Naive thymus-derived CD8-positive, alpha-beta T cell (primary cell): ENCODE measurements around the gene ZBTB16. TPM values are rescaled to one million over a fixed set of nuclear protein-coding genes. Genes with fewer than 3 reads are reported as not detected.

Experiments used
- ATAC-seq, 2 donors: fragments of 150-1000 bp; cut with Tn5 transposase in 1 of 2; sonication (Bioruptor Pico), chemical (Tn5 transposase) in 1 of 2; 1 replicate in 1 of 2; 2 replicates in 1 of 2; pipeline ENCODE4 v1.10.0; 2021; ENCODE audit warnings: mild to moderate bottlenecking in 2 of 2, moderate library complexity in 2 of 2
- POLR2A ChIA-PET: fragments of 350-600 bp; sonication (Branson Sonifier 250); formaldehyde crosslinking; loops from one replicate; lab custom pipeline; 2021; ENCODE audit warnings: antibody characterized with exemption; lab: Charles Lee
- DNase-seq, 10 donors: peaks; one replicate each; pipeline versions ENCODE4 v3.0.0 to v3.0.0-alpha.2; 2020 to 2022
- H3K27ac Mint-ChIP-seq, 10 donors: one replicate each; pipeline ENCODE4 v1.8.0; 2020 to 2022; ENCODE audit warnings: mild to moderate bottlenecking in 10 of 10, mixed read lengths in 10 of 10, moderate library complexity in 4 of 10, inconsistent platforms in 1 of 10
- H3K27me3 Mint-ChIP-seq, 5 donors: one replicate each; pipeline ENCODE4 v1.8.0; 2021 to 2022; ENCODE audit warnings: mixed read lengths in 5 of 5
- H3K36me3 Mint-ChIP-seq, 3 donors: one replicate each; pipeline ENCODE4 v1.8.0; 2020 to 2022; ENCODE audit warnings: mixed read lengths in 3 of 3, mild to moderate bottlenecking in 2 of 3, inconsistent platforms in 1 of 3
- H3K4me1 Mint-ChIP-seq, 4 donors: one replicate each; pipeline ENCODE4 v1.8.0; 2021 to 2022; ENCODE audit warnings: mixed read lengths in 4 of 4
- H3K4me3 Mint-ChIP-seq, 10 donors: one replicate each; pipeline ENCODE4 v1.8.0; 2020 to 2022; ENCODE audit warnings: mild to moderate bottlenecking in 10 of 10, mixed read lengths in 10 of 10, moderate library complexity in 6 of 10, inconsistent platforms in 1 of 10
- H3K9me3 Mint-ChIP-seq, 9 donors: one replicate each; pipeline ENCODE4 v1.8.0; 2020 to 2022; ENCODE audit warnings: mixed read lengths in 9 of 9, mild to moderate bottlenecking in 3 of 9, inconsistent platforms in 1 of 9, moderate library complexity in 1 of 9
- polyA plus RNA-seq, 3 donors: library from polyadenylated mRNA; unstranded; fragments of 300-500 nt; fragmentation: Illumina TruSeq; gene quantifications; one replicate each; pipeline ENCODE4 v1.2.3, GENCODE V29; 2021
- total RNA-seq, 8 experiments: library from RNA in 2 of 8; stranded (reverse) in 2 of 8; gene quantifications; one replicate each; pipeline ENCODE4 v1.2.3 and lab custom pipeline; 2021 to 2026

The ZBTB16 gene
- total and polyA plus RNA-seq, 5 experiments from 2014 or later: 0.21 to 7.5 (median 2.5) TPM

- H3K4me3 Mint-ChIP-seq: no peak overlapping the region
- no peak for ATAC-seq
Observed at GRCh38 chr11:114154271-114155047, 94.9 kb downstream of the ZBTB16 start.

GRCh38 chr11:114155116-114155515, 95.6 kb downstream of the ZBTB16 start:
- ATAC-seq (no peak), DNase-seq (no peak)
- Mint-ChIP-seq H3K9me3 (no peaks in the 10 kb centered on the region), H3K27me3 (no peaks in the 10 kb centered on the region), H3K4me1 (peaks cover 44 to 83% (median 71%) of the 10 kb centered on the region in 4 donors), H3K36me3 (no peaks in the 10 kb centered on the region), H3K27ac (peak overlapping the region in 2 of 10 donors; percentile 5 to 42), H3K4me3 (no peak overlapping the region)
- POLR2A ChIA-PET: no interaction called here

More at GRCh38 chr11:114154271-114155047, 94.9 kb downstream of the ZBTB16 start:
- Mint-ChIP-seq H3K4me1 (peaks cover 45 to 83% (median 71%) of the 10 kb centered on the region in 4 donors), H3K36me3 (no peaks in the 10 kb centered on the region), H3K27me3 (no peaks in the 10 kb centered on the region), H3K27ac (peak overlapping the region in 4 of 10 donors; percentile 13 to 93 (median 53)), H3K9me3 (no peaks in the 10 kb centered on the region)
- POLR2A ChIA-PET: no interaction called here
- no peak for DNase-seq

DNA sequence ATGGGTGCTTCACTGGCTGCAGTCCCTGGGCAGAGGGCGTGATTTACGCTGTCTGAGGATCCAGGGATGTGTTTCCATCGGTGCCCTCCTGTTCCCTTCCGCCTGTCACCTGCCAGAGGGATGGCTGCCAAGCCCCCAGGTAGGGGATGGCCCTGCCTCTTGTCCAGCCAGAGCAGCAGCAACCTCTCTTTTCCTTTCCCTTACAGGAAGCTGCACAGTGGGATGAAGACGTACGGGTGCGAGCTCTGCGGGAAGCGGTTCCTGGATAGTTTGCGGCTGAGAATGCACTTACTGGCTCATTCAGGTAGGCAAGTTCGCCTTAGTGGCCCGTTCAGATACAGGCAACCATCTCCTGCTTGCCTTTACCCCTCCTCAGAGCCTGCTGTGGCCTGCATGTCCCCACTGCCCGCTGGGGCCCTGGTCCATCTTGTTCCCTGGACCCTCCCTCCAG, 96.6 kb downstream of the ZBTB16 start:
- H3K27ac Mint-ChIP-seq: peak overlapping the region in 1 of 10 donors; percentile 5
- H3K36me3 Mint-ChIP-seq: no peaks in the 10 kb centered on the region
- DNase-seq (no peak), ATAC-seq (no peak)
- H3K9me3 Mint-ChIP-seq: no peaks in the 10 kb centered on the region
- H3K4me3 Mint-ChIP-seq: no peak overlapping the region
- peaks cover 43 to 84% (median 80%) of the 10 kb centered on the region in 4 donors for H3K4me1 Mint-ChIP-seq
- POLR2A ChIA-PET: interaction anchor here (0.6 to 1.6 kb wide), 3 partner anchors 9 to 12 kb away, joined by 3 to 5 read pairs (median 3); no protein-coding TSS in a partner anchor
- H3K27me3 Mint-ChIP-seq: no peaks in the 10 kb centered on the region

- no peak for DNase-seq
- Mint-ChIP-seq H3K4me3 (peak overlapping the region in 1 of 10 donors; percentile 34), H3K4me1 (peaks cover 45 to 86% (median 85%) of the 10 kb centered on the region in 4 donors), H3K9me3 (no peaks in the 10 kb centered on the region), H3K36me3 (no peaks in the 10 kb centered on the region), H3K27me3 (no peaks in the 10 kb centered on the region), H3K27ac (peak overlapping the region in 6 of 10 donors; percentile 18 to 88 (median 43))
- POLR2A ChIA-PET: interaction anchor here (0.6 to 7.4 kb wide), 5 partner anchors 9 to 27 kb away, joined by 3 to 74 read pairs (median 3); no protein-coding TSS in a partner anchor
- no peak for ATAC-seq
Observed at GRCh38 chr11:114156782-114157181, 97.3 kb downstream of the ZBTB16 start.

GRCh38 chr11:114157476-114158050, 98.1 kb downstream of the ZBTB16 start:
- H3K4me1 Mint-ChIP-seq: peaks cover 40 to 88% (median 85%) of the 10 kb centered on the region in 4 donors
- no peaks in the 10 kb centered on the region for H3K9me3 Mint-ChIP-seq
- H3K27ac Mint-ChIP-seq: peak overlapping the region in 7 of 10 donors; percentile 6 to 88 (median 47)
- no peak for ATAC-seq
- no peaks in the 10 kb centered on the region for H3K27me3 Mint-ChIP-seq
- no peak for DNase-seq
- H3K36me3 Mint-ChIP-seq: no peaks in the 10 kb centered on the region
- peak overlapping the region in 5 of 10 donors; percentile 4 to 47 (median 16) for H3K4me3 Mint-ChIP-seq
- POLR2A ChIA-PET: interaction anchor here (1.0 to 7.4 kb wide), 8 partner anchors 9 to 97 kb away, joined by 3 to 74 read pairs (median 3); no protein-coding TSS in a partner anchor

DNA sequence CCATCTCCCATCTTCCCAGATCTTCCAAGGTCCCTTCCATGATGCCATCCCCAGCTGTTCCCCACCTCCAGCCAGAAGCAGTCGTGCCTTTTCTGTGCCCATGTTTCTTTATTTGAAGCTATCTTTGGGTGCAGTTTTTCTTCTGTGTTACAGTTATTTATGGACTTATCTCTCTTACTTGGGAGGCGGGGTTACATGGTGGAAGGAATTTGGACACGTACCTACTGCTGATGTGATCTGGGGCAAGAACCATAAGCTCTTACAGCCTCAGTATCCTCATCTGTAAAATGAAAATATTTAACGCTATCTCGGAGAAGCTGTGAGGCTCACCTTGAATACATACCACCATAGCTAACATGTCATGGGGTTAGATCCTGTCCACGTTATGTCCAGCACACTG, 98.9 kb downstream of the ZBTB16 start:
- POLR2A ChIA-PET: interaction anchor here (1.0 to 7.4 kb wide), 8 partner anchors 8 to 98 kb away, joined by 3 to 74 read pairs (median 6); no protein-coding TSS in a partner anchor
- no peak for ATAC-seq
- H3K9me3 Mint-ChIP-seq: no peaks in the 10 kb centered on the region
- DNase-seq: no peak
- peak overlapping the region in 5 of 10 donors; percentile 1 to 25 (median 9) for H3K4me3 Mint-ChIP-seq
- H3K27ac Mint-ChIP-seq: peak overlapping the region in 9 of 10 donors; percentile 3 to 97 (median 78)
- peaks cover 40 to 89% (median 89%) of the 10 kb centered on the region in 4 donors for H3K4me1 Mint-ChIP-seq
- H3K27me3 Mint-ChIP-seq: no peaks in the 10 kb centered on the region
- no peaks in the 10 kb centered on the region for H3K36me3 Mint-ChIP-seq

DNA sequence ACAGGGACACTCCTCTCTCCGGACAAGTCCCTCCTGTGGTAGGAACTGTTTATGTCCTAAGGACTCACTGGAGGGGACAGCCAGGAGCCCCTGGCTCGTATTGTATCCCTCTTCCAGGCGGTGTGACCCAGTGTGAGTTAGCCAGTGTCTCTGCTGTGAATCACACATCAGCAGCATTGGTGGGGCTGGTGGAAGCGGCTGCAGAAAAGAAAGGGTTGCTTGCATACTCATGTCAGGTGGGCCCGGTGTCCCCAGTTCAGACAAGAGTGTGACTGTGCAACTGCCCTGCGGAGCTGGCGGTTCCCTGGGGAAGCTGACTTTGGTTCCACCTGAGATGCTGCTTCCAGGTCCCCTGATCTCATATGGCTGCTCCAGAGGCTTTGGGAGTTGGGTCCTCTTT, 99.4 kb downstream of the ZBTB16 start:
- POLR2A ChIA-PET: interaction anchor here (1.0 to 7.4 kb wide), 11 partner anchors 8 to 102 kb away, joined by 3 to 74 read pairs (median 7); no protein-coding TSS in a partner anchor
- Mint-ChIP-seq H3K27ac (peak overlapping the region; percentile 72 to 97 (median 96)), H3K27me3 (no peaks in the 10 kb centered on the region), H3K4me3 (peak overlapping the region in 6 of 10 donors; percentile 56 to 80 (median 70)), H3K9me3 (no peaks in the 10 kb centered on the region), H3K4me1 (peaks cover 43 to 92% (median 91%) of the 10 kb centered on the region in 4 donors), H3K36me3 (no peaks in the 10 kb centered on the region)
- no peak for ATAC-seq
- DNase-seq: no peak

DNA sequence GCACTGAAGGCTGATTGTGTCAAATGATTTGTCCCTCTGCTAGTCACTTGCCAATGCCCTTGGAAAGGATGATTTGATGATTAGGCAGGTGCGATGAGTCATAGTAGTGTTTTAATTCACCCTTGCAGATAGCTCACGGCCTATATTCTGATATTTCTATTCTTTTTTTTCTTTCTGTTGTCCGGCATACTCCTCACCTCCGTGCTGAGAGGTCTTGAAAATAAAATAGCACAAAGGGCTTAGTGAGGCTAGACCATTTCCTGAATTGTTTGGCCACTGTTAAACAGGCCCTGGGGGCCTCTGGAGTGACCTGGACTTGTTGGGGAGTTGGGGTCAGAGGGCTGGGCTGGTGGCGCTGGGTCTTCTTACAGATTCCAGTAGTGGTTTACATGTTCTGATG, 99.8 kb downstream of the ZBTB16 start:
- ATAC-seq: no peak
- Mint-ChIP-seq H3K9me3 (no peaks in the 10 kb centered on the region), H3K4me1 (peaks cover 48 to 95% (median 94%) of the 10 kb centered on the region in 4 donors), H3K4me3 (peak overlapping the region in 9 of 10 donors; percentile 56 to 80 (median 75)), H3K27ac (peak overlapping the region; percentile 72 to 97 (median 96)), H3K36me3 (no peaks in the 10 kb centered on the region), H3K27me3 (no peaks in the 10 kb centered on the region)
- DNase-seq: no peak
- POLR2A ChIA-PET: interaction anchor here (0.8 to 7.4 kb wide), 13 partner anchors 10 to 121 kb away, joined by 3 to 74 read pairs (median 7); no protein-coding TSS in a partner anchor

GRCh38 chr11:114159802-114160632, 100.5 kb downstream of the ZBTB16 start:
- ATAC-seq: peak; percentile 95 to 96
- H3K4me1 Mint-ChIP-seq: peaks cover 51 to 97% (median 95%) of the 10 kb centered on the region in 4 donors

GRCh38 chr11:114160894-114161293, 101.4 kb downstream of the ZBTB16 start:
- peak overlapping the region; percentile 72 to 97 (median 96) for H3K27ac Mint-ChIP-seq
- H3K4me3 Mint-ChIP-seq: peak overlapping the region in 9 of 10 donors; percentile 5 to 78 (median 72)
- ATAC-seq (no peak), DNase-seq (no peak)
- no peaks in the 10 kb centered on the region for H3K27me3 Mint-ChIP-seq
- no peaks in the 10 kb centered on the region for H3K9me3 Mint-ChIP-seq
- peaks cover 54 to 99% (median 98%) of the 10 kb centered on the region in 4 donors for H3K4me1 Mint-ChIP-seq
- H3K36me3 Mint-ChIP-seq: no peaks in the 10 kb centered on the region
- POLR2A ChIA-PET: interaction anchor here (1.1 to 7.4 kb wide), 7 partner anchors 10 to 100 kb away, joined by 3 to 74 read pairs (median 21); no protein-coding TSS in a partner anchor

More at GRCh38 chr11:114159802-114160632, 100.5 kb downstream of the ZBTB16 start:
- H3K27ac Mint-ChIP-seq: peak overlapping the region; percentile 72 to 97 (median 96)
- H3K9me3 Mint-ChIP-seq: no peaks in the 10 kb centered on the region
- no peaks in the 10 kb centered on the region for H3K36me3 Mint-ChIP-seq
- H3K4me3 Mint-ChIP-seq: peak overlapping the region; percentile 50 to 80 (median 74)
- POLR2A ChIA-PET: interaction anchor here (0.8 to 7.4 kb wide), 15 partner anchors 11 to 121 kb away, joined by 3 to 74 read pairs (median 6); no protein-coding TSS in a partner anchor
- no peaks in the 10 kb centered on the region for H3K27me3 Mint-ChIP-seq
- peak; percentile 93 to 99 (median 98) for DNase-seq

- no peak for DNase-seq
- ATAC-seq: no peak
- Mint-ChIP-seq H3K4me1 (peaks cover 57 to 100% (median 99%) of the 10 kb centered on the region in 4 donors), H3K4me3 (peak overlapping the region in 5 of 10 donors; percentile 5 to 69 (median 38)), H3K36me3 (no peaks in the 10 kb centered on the region), H3K27ac (peak overlapping the region; percentile 4 to 97 (median 65)), H3K9me3 (no peaks in the 10 kb centered on the region), H3K27me3 (no peaks in the 10 kb centered on the region)
- POLR2A ChIA-PET: interaction anchor here (1.0 to 7.4 kb wide), 4 partner anchors 9 to 23 kb away, joined by 3 to 74 read pairs (median 38); no protein-coding TSS in a partner anchor
Observed at GRCh38 chr11:114161486-114162250, 102.2 kb downstream of the ZBTB16 start.
